Mesothelial cell of epicardium (in vitro differentiated cells): Measurements from ENCODE around the gene GRAP2. TPM values are rescaled to one million over a fixed set of nuclear protein-coding genes. Genes with fewer than 3 reads are reported as not detected.

ENCODE experiments used
- DNase-seq, 2 experiments: peaks; one replicate each; pipeline ENCODE4 v3.0.0; 2021; ENCODE audit warnings: low spot score in 2 of 2; ENCODE audit not compliant: unreplicated experiment in 2 of 2
- H3K27ac Mint-ChIP-seq: 2 replicates; pipeline ENCODE4 v1.8.0; 2021; ENCODE audit warnings: mixed read lengths
- H3K27me3 Mint-ChIP-seq: 2 replicates; pipeline ENCODE4 v1.8.0; 2021; ENCODE audit warnings: low read depth, mixed read lengths
- H3K36me3 Mint-ChIP-seq: 2 replicates; pipeline ENCODE4 v1.8.0; 2021; ENCODE audit warnings: mixed read lengths
- H3K4me1 Mint-ChIP-seq: 2 replicates; pipeline ENCODE4 v1.8.0; 2021; ENCODE audit warnings: mixed read lengths
- H3K4me3 Mint-ChIP-seq: 2 replicates; pipeline ENCODE4 v1.8.0; 2021; ENCODE audit warnings: mild to moderate bottlenecking, moderate library complexity, mixed read lengths
- H3K9me3 Mint-ChIP-seq: 2 replicates; pipeline ENCODE4 v1.8.0; 2021; ENCODE audit warnings: mixed read lengths
- total RNA-seq: library from RNA; stranded (reverse); gene quantifications from 3 replicates; pipeline ENCODE4 v1.2.1, GENCODE V29; 2021
- TF ChIP-seq, protein P1 (sequence below): fragments of 200-600 bp; sonication (generic); IDR thresholded peaks from one replicate; pipeline ENCODE4 v1.5.0; 2021; ENCODE audit warnings: antibody characterized with exemption; ENCODE audit not compliant: unreplicated experiment

The GRAP2 gene
- total RNA-seq, 1 donor from 2014 or later = not detected

DNA sequence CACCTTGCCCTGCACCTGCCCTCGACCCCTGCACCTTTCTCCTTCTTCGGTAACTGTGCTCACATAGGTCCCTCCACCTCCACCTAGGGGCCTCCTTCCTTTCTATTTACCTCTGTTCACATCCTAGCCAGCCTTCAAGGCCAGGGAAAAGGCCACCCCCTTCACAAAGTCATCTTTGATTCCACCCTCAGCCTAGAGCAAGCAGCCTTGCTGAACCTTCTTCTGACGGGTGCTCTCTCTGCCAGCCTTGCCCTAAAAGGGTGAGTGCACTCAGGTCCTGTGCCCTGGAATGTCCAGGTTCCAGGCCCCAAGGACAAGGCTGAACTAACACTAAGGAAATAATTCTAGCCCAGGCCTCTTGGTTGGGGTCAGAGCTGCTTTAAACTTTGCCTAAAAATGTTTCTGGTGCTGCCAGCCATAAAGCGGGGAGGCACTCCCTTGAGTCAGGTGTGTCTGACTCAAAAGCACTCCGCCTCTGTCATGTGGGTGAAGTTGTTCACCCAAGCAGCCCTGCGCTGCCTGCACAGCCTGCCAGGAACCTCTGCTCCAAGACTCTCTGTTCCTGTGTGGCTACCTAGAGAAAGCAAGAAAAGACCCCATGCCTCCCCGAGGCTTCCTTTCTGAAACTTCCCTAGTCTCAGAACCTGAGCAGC, 84.6 kb downstream of the GRAP2 start:
- no peak overlapping the region for H3K27ac Mint-ChIP-seq

DNA sequence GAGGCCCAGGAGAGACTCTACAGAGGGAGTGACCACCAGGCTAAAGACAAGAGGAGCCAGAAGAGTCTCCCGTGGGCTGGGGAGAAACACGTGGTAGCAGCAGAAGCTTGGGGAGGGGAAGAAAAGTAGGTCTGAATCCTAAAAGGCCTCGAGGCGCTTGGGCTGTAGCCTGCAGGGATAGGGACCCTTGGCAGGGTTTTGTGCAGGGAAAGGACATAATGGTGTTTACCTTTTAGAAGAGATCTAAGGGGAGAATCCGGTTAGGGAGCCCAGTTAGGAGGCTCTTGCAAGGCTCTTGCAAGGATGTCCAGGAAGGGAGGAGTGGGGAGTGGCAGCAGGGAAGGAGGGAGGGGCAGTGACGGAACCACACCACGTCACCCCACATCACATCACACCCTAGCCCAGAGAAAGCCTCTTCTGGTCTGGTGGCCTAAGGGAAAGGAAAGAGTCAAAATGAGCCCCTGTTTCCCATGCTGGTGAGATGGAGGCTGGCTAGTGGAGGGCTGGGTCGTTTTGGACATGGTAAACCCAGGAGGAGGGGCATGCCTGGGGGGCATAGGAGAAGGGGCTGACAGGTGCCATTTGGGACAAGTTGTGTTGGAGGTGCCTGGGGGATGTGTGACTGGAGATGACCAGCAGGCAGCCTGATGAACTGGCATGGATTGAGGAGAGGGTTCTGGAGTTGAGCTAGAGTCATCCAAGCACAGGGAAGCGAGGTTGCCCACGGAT, 87.7 kb downstream of the GRAP2 start:
- H3K27me3 Mint-ChIP-seq = peaks cover 75% of the 10 kb centered on the region
- H3K27ac Mint-ChIP-seq = no peak overlapping the region
- no peaks in the 10 kb centered on the region for H3K4me1 Mint-ChIP-seq
- no peak for DNase-seq
- TF ChIP-seq, protein P1, sequence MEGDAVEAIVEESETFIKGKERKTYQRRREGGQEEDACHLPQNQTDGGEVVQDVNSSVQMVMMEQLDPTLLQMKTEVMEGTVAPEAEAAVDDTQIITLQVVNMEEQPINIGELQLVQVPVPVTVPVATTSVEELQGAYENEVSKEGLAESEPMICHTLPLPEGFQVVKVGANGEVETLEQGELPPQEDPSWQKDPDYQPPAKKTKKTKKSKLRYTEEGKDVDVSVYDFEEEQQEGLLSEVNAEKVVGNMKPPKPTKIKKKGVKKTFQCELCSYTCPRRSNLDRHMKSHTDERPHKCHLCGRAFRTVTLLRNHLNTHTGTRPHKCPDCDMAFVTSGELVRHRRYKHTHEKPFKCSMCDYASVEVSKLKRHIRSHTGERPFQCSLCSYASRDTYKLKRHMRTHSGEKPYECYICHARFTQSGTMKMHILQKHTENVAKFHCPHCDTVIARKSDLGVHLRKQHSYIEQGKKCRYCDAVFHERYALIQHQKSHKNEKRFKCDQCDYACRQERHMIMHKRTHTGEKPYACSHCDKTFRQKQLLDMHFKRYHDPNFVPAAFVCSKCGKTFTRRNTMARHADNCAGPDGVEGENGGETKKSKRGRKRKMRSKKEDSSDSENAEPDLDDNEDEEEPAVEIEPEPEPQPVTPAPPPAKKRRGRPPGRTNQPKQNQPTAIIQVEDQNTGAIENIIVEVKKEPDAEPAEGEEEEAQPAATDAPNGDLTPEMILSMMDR = no peak
- no peaks in the 10 kb centered on the region for H3K36me3 Mint-ChIP-seq
- no peaks in the 10 kb centered on the region for H3K9me3 Mint-ChIP-seq
- H3K4me3 Mint-ChIP-seq = no peak overlapping the region

More for the DNA sequence above, 84.6 kb downstream of the GRAP2 start:
- no peaks in the 10 kb centered on the region for H3K9me3 Mint-ChIP-seq
- H3K4me1 Mint-ChIP-seq = no peaks in the 10 kb centered on the region
- H3K36me3 Mint-ChIP-seq = no peaks in the 10 kb centered on the region
- no peak overlapping the region for H3K4me3 Mint-ChIP-seq
- TF ChIP-seq, protein P1 = no peak
- peaks cover 51% of the 10 kb centered on the region for H3K27me3 Mint-ChIP-seq
- no peak for DNase-seq

DNA sequence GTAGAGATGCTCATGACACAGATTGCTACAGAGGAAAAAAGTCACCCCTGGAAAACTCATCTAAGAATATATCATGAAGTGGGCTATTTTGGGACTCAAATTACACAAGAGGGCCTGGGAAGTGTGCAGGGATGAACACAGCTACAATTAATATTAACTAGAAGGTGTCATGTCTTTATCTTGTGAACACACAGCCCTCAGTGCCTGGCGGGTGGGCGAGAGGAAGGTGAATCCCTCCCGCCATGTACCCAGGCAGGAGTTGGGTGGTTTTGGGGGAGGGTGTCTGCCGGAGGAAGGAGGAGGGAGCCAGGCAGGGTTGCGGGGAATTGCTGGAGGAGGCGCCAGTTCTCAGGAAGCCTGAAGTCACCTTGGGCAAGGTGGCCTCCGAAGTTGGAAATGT, 88.7 kb downstream of the GRAP2 start:
- TF ChIP-seq, protein P1 = no peak

DNA sequence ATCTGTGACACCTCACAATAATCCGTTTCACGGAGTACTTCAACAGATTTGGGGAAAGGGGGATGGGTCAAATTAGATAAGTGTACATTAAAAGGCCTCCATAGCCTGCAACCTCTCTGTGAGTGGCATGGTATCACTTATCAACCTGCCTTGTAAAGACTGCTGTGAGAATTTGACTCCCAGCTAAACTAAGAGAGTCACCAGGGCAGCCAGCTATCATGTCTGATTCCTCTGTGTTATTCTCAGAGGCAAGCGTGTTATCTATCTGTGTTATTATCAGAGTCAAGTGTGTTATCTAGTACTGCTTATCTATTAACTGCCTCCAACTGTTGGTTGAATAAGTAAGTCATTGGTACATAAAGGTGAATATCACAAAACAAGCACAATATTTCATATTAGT, 89.8 kb downstream of the GRAP2 start:
- TF ChIP-seq, protein P1 = no peak
- Mint-ChIP-seq H3K4me1 (peaks cover 7% of the 10 kb centered on the region), H3K36me3 (no peaks in the 10 kb centered on the region), H3K9me3 (no peaks in the 10 kb centered on the region), H3K27ac (no peak overlapping the region), H3K4me3 (no peak overlapping the region), H3K27me3 (peaks cover 68% of the 10 kb centered on the region)
- no peak for DNase-seq

More for the DNA sequence above, 88.7 kb downstream of the GRAP2 start:
- H3K27me3 Mint-ChIP-seq = peaks cover 76% of the 10 kb centered on the region
- H3K36me3 Mint-ChIP-seq = no peaks in the 10 kb centered on the region
- no peaks in the 10 kb centered on the region for H3K9me3 Mint-ChIP-seq
- no peak overlapping the region for H3K27ac Mint-ChIP-seq
- peaks cover 7% of the 10 kb centered on the region for H3K4me1 Mint-ChIP-seq
- no peak for DNase-seq
- H3K4me3 Mint-ChIP-seq = no peak overlapping the region

DNA sequence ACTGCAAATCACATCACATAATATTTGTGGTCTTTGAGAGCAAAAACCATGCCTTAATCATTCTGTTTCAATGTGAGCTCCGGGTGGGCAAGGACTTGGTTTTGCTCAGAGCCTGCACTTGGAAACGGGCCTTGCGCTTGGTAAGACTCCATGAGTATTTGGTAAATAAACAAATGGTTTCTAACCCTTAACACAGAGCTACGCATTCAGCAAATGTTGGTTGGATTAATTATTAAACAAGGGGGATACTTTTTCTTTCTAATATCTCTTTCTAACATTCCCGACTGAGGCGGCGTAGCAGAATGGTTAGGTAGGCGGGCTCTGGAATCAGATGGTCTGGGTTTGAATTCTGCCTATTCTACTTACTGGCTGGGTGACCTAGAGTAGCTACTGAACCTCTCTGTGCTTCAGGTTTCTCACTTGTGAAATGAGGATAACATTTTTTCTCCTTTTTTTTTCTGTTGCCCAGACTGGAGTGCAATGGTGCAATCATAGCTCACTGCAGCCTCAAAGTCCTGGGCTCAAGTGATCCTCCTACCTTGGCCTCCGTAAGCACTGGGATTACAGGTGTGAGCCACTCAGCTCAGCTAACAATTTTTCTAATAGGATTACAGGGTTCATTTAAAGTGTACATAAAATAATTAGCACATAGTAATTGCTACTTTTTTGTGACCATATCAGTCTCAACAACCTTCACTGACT, 90.4 kb downstream of the GRAP2 start:
- Mint-ChIP-seq H3K27me3 (peaks cover 69% of the 10 kb centered on the region), H3K9me3 (no peaks in the 10 kb centered on the region), H3K27ac (no peak overlapping the region), H3K4me1 (peaks cover 11% of the 10 kb centered on the region), H3K36me3 (no peaks in the 10 kb centered on the region), H3K4me3 (no peak overlapping the region)
- no peak for DNase-seq
- TF ChIP-seq, protein P1 = no peak
